ENCODE results near the gene NCOR1.
A peak's percentile ranks its signal among the peaks of the same experiment; 100 is the strongest.
"Not testable (repeated sequence)": the region's sequence is repeated elsewhere in the genome, so short reads cannot be mapped to it uniquely, and the experiment has no call there.

The NCOR1 gene

GRCh38 chr17:16145319-16145890, 69.9 kb downstream of the NCOR1 start:
- DNase-seq, result peak in 1 of 2 experiments; percentile 81

- no peak for DNase-seq
These were observed 73.6 kb downstream of the NCOR1 start for GRCh38 chr17:16141685-16142084.

GRCh38 chr17:16140854-16141253, 74.5 kb downstream of the NCOR1 start:
- DNase-seq, result no peak

GRCh38 chr17:16135461-16135860, 79.9 kb downstream of the NCOR1 start:
- DNase-seq, result no peak

DNA sequence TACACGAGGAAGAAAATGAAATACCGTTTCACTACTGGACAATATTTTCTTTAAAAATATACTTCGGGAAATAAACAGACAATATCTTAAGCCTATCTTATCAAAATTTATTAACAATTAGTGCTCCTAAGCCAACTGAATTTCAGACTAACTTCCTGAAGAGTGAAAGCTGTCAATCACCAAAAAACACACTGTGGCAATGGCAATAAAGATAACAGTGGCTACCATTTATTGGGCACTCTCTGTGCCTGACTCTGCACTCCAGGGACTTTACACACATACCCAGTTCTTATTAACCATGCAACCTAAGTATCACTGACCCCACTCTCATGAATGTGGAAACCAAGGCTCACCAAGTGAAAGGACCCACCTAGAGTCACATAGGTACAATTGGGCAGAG, 83.7 kb downstream of the NCOR1 start:
- no peak for DNase-seq

- DNase-seq, result no peak
These were observed 85.7 kb downstream of the NCOR1 start for GRCh38 chr17:16129441-16130205.

DNA sequence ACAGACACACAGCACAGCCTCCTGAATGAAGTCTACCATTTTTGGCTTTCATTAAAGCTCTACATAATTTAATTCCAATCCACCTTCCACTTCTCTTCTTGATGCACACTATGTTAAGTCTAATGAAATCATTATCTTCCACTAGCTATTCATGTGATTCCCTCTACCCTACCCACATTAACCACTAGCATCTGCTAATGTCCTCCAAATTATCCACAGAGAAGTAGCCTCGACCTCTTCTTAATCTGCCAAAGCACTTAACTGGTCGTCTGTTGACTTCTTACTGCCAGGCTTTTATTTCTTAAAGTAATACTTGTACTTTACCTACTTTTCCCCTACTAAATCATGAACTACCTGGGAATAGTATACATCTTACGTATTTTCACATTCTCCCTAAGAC, 91.8 kb downstream of the NCOR1 start:
- peak in 1 of 2 experiments; percentile 27 for DNase-seq

DNA sequence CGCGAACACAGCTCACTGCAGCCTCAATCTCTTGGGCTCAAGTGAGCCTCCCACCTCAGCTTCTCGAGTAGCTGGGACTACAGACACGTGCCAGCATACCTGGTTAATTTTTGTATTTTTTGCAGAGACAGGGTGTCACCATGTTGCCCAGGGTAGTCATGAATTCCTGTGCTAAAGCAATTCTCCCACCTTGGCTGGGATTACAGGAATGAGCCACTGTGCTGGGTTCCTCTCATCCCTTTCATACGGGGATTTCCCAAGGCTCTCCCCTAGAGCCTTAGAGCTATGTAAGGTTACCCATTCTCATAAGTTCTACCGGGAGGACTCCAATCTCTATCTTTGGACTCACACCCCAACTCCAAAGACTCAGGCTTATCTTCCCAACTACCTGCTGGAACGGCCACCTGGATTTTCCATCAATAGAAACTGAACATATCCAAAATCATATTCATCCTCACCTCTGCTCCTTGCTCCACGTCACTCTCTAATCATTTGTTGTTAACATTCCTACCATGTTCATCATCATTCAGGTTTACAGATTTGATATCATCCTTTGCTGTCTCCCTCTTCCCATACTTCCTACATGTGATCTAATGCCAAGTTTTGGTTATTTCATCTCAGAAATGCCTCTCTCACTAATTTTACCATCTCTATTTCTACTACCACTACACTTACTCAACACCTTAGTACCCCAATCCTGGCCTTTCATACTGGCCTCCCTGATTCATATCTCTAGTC, 92.5 kb downstream of the NCOR1 start:
- no peak for DNase-seq

- no peak for DNase-seq
These were observed 93.4 kb downstream of the NCOR1 start for GRCh38 chr17:16121915-16122314.

- no peak for DNase-seq
These were observed 94.4 kb downstream of the NCOR1 start for GRCh38 chr17:16120937-16121336.

- DNase-seq, result no peak
These were observed 98.2 kb downstream of the NCOR1 start for GRCh38 chr17:16117149-16117548.

DNA sequence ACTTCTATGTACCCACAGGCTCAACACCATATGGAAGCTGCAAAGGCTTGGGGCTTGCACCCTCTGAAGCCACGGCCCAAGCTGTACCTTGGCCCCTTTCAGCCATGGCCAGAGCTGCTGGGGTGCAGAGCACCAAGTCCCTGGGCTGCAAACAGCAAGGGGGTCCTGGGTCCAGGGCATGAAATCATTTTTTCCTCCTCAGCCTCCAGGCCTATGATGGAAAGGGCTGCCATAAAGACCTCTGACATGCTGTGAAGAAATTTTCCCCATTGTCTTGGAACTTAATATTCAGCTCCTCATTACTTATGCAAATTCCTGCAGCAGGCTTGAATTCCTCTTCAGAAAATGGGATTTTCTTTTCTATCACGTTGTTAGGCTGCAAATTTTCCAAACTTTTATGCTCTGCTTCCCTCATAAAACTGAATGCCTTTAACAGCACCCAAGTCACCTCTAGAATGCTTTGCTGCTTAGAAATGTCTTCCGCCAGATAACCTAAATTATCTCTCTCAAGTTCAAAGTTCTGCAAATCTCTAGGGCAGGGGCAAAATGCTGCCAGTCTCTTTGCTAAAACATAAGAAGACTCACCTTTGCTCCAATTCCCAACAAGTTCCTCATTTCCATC, 100.1 kb downstream of the NCOR1 start:
- DNase-seq, result not testable (repeated sequence)

DNA sequence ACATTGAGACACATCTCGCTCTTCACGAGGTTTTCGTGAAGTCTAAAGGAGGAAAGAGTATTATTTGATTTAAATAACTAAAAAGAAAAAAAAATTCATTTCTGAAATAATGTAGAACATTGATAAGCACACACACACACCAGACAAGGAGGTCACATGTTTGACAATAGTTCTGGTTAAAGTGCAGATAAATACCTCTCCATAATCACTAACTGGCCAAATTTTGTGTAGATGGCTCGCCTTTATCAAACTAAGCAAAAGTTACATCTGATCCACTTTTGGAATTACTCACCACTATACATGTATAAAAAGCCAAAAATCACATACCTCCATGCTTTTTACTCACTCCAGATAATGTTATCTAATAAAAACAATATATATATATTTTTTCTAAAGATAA, 106.5 kb downstream of the NCOR1 start:
- DNase-seq, result no peak

GRCh38 chr17:16108386-16108785, 106.9 kb downstream of the NCOR1 start:
- DNase-seq, result no peak

DNA sequence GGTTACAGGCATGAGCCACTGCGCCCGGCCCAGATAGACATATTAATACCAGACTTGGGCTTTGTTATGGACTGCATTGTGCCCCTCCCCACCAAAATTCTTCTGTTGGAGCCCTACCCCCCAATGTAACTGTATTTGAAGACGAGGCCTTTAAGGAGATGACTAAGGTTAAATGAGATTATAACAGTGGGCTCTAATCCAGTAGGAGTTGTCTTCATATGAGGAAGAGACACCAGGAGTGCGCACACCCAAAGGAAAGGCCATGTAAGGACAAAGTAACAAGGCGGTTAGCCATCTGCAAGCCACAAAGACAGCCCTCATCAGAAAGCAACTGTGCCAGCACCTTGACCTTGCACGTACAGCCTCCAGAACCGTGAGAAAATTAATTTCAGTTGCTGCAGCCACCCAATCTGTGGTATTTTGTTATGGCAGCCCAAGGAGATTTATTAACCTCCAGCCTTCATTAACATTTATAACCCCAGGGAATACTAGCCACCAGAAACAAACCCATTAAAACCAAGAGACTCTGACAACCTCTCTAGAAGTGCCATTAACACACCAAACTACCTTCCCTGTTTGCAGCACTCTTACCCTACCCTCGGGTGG, 108.1 kb downstream of the NCOR1 start:
- no peak for DNase-seq

- DNase-seq, result no peak
These were observed 109.0 kb downstream of the NCOR1 start for GRCh38 chr17:16106161-16106891.

DNA sequence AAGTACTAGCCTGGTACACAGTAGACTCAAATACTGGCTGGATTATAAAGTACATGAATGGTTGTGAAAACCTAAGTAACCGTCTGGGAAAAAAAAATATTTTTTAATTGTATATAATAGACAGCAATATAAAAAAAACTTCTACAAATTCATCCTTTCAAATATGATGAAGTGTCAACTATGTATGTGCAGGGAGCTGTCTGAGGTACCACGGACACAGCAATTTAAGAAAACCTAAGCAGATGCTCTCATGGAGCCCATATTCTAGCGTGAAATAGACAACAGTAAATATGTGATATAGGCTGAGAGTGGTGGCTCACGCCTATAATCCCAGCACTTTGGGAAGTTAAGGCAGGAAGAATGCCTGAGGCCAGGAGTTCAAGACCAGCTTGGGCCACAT, 111.1 kb downstream of the NCOR1 start:
- no peak for DNase-seq

DNA sequence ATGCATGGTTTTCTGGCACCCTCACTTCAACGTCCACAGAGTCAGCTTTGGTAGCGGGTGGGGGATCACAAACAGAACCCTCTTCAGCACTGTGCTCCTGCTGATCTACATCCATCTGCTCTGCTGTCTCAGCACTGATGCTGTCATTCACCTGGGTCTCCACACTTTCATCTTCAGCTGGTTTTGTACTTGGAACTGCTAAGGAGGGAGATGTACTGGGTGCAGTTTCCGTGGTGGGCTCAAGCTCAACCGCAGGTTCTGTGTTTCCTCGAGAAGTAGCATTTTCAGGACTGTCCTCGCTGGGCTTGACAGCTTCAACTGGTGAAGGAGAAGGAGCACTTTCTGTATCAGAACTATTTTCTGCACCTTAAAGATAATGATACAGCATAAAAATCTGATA, 113.9 kb downstream of the NCOR1 start:
- no peak for DNase-seq

GRCh38 chr17:16100737-16101400, 114.5 kb downstream of the NCOR1 start:
- DNase-seq, result peak in 1 of 2 experiments; percentile 32

GRCh38 chr17:16091773-16092172, 123.6 kb downstream of the NCOR1 start:
- no peak for DNase-seq

DNA sequence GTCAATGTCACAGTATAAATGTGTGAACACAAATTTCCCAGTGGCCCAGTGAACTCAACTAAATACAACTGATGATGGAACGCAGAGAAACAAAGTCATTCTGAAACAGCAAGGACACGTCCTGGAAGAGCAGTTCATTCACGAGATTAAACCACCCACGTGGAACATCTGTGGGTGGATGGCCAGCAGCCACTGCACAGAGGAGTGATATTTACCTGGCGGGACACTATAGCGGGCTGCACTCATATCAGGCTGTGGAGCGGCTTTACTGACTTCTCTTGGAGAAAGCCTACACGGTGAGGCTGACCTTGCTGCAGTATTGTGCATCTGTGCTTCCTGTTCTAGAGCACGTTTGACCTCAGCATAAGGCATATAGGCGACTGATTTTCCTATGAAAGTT, 128.4 kb downstream of the NCOR1 start:
- DNase-seq, result no peak

Data from NCI-H524 (cell line).